HG02588 (cell line): ENCODE data around the gene ANKRD24.
A peak's percentile ranks its signal among the peaks of the same experiment; 100 is the strongest.
"Not testable (repeated sequence)": the region's sequence is repeated elsewhere in the genome, so short reads cannot be mapped to it uniquely, and the experiment has no call there.

Experiments
- ATAC-seq: cut with Tn5 transposase; IDR thresholded peaks from one replicate; pipeline ENCODE4 v1.9.1; 2021; ENCODE audit warnings: mild to moderate bottlenecking, moderate library complexity; ENCODE audit not compliant: unreplicated experiment

The ANKRD24 gene

GRCh38 chr19:4229179-4229931 lies 46.9 kb downstream of the ANKRD24 start, which contains the start of gene EBI3:
Gene EBI3, plus strand, starts transcription at chr19:4229523. Its CDS starts 28 bp downstream, at chr19:4229551.
- peak; percentile 56 for ATAC-seq

- not testable (repeated sequence) for ATAC-seq
These were observed 47.7 kb downstream of the ANKRD24 start for GRCh38 chr19:4230237-4230636.

- ATAC-seq = not testable (repeated sequence)
These were observed 49.0 kb downstream of the ANKRD24 start for GRCh38 chr19:4231521-4231920.

- ATAC-seq = not testable (repeated sequence)
These were observed 49.6 kb downstream of the ANKRD24 start for GRCh38 chr19:4232139-4232538.

GRCh38 chr19:4232614-4233281 lies 50.3 kb downstream of the ANKRD24 start:
- ATAC-seq = no peak

GRCh38 chr19:4233282-4233853 lies 50.9 kb downstream of the ANKRD24 start:
- no peak for ATAC-seq

GRCh38 chr19:4234142-4234861 lies 51.8 kb downstream of the ANKRD24 start:
- no peak for ATAC-seq

GRCh38 chr19:4234862-4235201 lies 52.3 kb downstream of the ANKRD24 start:
- no peak for ATAC-seq

- ATAC-seq = not testable (repeated sequence)
These were observed 55.0 kb downstream of the ANKRD24 start for GRCh38 chr19:4237510-4237909.

GRCh38 chr19:4238831-4239230 lies 56.3 kb downstream of the ANKRD24 start:
- no peak for ATAC-seq

GRCh38 chr19:4241824-4242430 lies 59.4 kb downstream of the ANKRD24 start:
- ATAC-seq = no peak

GRCh38 chr19:4245938-4246337 lies 63.4 kb downstream of the ANKRD24 start:
- ATAC-seq = not testable (repeated sequence)

GRCh38 chr19:4246767-4247593 lies 64.5 kb downstream of the ANKRD24 start, which contains the start of gene YJU2:
Gene YJU2, plus strand, starts transcription at chr19:4247080. Its CDS starts 67 bp downstream, at chr19:4247147.
- ATAC-seq = peak; percentile 81

- ATAC-seq = no peak
These were observed 74.1 kb downstream of the ANKRD24 start for GRCh38 chr19:4256563-4256962.

- no peak for ATAC-seq
These were observed 74.5 kb downstream of the ANKRD24 start for GRCh38 chr19:4257025-4257424.

GRCh38 chr19:4258181-4258580 lies 75.7 kb downstream of the ANKRD24 start:
- no peak for ATAC-seq

GRCh38 chr19:4260613-4261191 lies 78.2 kb downstream of the ANKRD24 start:
- no peak for ATAC-seq

GRCh38 chr19:4264812-4265211 lies 82.3 kb downstream of the ANKRD24 start:
- ATAC-seq = no peak

- ATAC-seq = no peak
These were observed 83.9 kb downstream of the ANKRD24 start for GRCh38 chr19:4266253-4267000.
